K562 (cell line): Measurements from ENCODE around the gene VWA7. TPM values are rescaled to one million over a fixed set of nuclear protein-coding genes. Genes with fewer than 3 reads are reported as not detected.
A peak's percentile ranks its signal among the peaks of the same experiment; 100 is the strongest.

ENCODE experiments used
- CHD2 ChIP-seq: IDR thresholded peaks from 2 replicates; pipeline ENCODE4 v1.6.1; 2011; ENCODE audit warnings: low read depth, low read length
- CREM ChIP-seq: IDR thresholded peaks from 2 replicates; pipeline ENCODE4 v1.6.1; 2014; ENCODE audit warnings: antibody characterized with exemption, low read depth
- EWSR1 ChIP-seq: fragments of 450-650 bp; IDR thresholded peaks from 2 replicates; pipeline ENCODE4 v1.6.1; 2018; ENCODE audit warnings: borderline replicate concordance, mild to moderate bottlenecking, low read depth, moderate library complexity; ENCODE audit not compliant: partially characterized antibody
- FOXM1 ChIP-seq, 2 experiments: fragments of 450-650 bp in 1 of 2; sonication (generic) in 1 of 2; formaldehyde crosslinking in 1 of 2; IDR thresholded peaks; 2 replicates each; pipeline versions ENCODE4 v1.6.1 to v1.9.0; 2017 to 2022; ENCODE audit warnings: low read depth in 2 of 2, mild to moderate bottlenecking in 2 of 2, missing genetic modification reagents in 1 of 2, moderate library complexity in 1 of 2
- HEY1 ChIP-seq: fragments of 250-450 bp; sonication (Bioruptor Pico); IDR thresholded peaks from 2 replicates; pipeline ENCODE4 v1.5.0; 2020; ENCODE audit warnings: mild to moderate bottlenecking, moderate library complexity, borderline replicate concordance
- HNRNPK ChIP-seq: fragments of 200-400 bp; formaldehyde crosslinking; IDR thresholded peaks from one replicate; pipeline ENCODE4 v1.6.1; 2018; ENCODE audit warnings: mild to moderate bottlenecking, low read depth, low read length; ENCODE audit not compliant: poor library complexity, severe bottlenecking
- HOXB6 ChIP-seq: fragments of 250-450 bp; sonication (Bioruptor Pico); IDR thresholded peaks from 2 replicates; pipeline ENCODE4 v1.5.1; 2022; ENCODE audit warnings: mild to moderate bottlenecking, borderline replicate concordance
- JUNB ChIP-seq: fragments of 450-650 bp; formaldehyde crosslinking; conservative IDR thresholded peaks from 2 replicates; pipeline ENCODE4 v1.4.0; 2020; ENCODE audit warnings: mild to moderate bottlenecking
- NEUROD1 ChIP-seq: fragments of 150-350 bp; IDR thresholded peaks from 2 replicates; pipeline ENCODE4 v1.6.1; 2014; ENCODE audit warnings: borderline replicate concordance, low read length, low read depth; ENCODE audit not compliant: partially characterized antibody
- NFIX ChIP-seq: fragments of 250-450 bp; sonication (Bioruptor Pico); IDR thresholded peaks from 2 replicates; pipeline ENCODE4 v1.4.0; 2020; ENCODE audit warnings: low read depth, mild to moderate bottlenecking, moderate library complexity
- NFRKB ChIP-seq: fragments of 450-650 bp; IDR thresholded peaks from 2 replicates; pipeline ENCODE4 v1.6.1; 2016; ENCODE audit warnings: low read depth
- NR2C2 ChIP-seq, 2 experiments: fragments of 200-800 bp in 1 of 2; sonication (Bioruptor generic) in 1 of 2; sonication (generic) in 1 of 2; formaldehyde crosslinking in 1 of 2; IDR thresholded peaks; 2 replicates each; pipeline versions ENCODE4 v1.6.1 to v1.8.0; 2016 to 2022; ENCODE audit warnings: mild to moderate bottlenecking in 1 of 2, missing compliant biosample characterization in 1 of 2, missing genetic modification characterization in 1 of 2, missing genetic modification reagents in 1 of 2
- PHTF2 ChIP-seq: fragments of 250-450 bp; sonication (Bioruptor Pico); IDR thresholded peaks from 2 replicates; pipeline ENCODE4 v1.5.0; 2021; ENCODE audit warnings: mild to moderate bottlenecking
- PYGO2 ChIP-seq: fragments of 450-650 bp; IDR thresholded peaks from 2 replicates; pipeline ENCODE4 v1.6.1; 2016; ENCODE audit warnings: mild to moderate bottlenecking, missing genetic modification characterization, moderate library complexity, missing compliant biosample characterization
- RAD51 ChIP-seq: fragments of 450-650 bp; IDR thresholded peaks from 2 replicates; pipeline ENCODE4 v1.7.1; 2016; ENCODE audit warnings: low read depth, mild to moderate bottlenecking, borderline replicate concordance
- RBM22 ChIP-seq: fragments of 200-400 bp; formaldehyde crosslinking; IDR thresholded peaks from 2 replicates; pipeline ENCODE4 v1.6.1; 2018; ENCODE audit warnings: low read length, low read depth; ENCODE audit not compliant: poor library complexity, severe bottlenecking
- SMAD1 ChIP-seq: fragments of 150-350 bp; IDR thresholded peaks from 2 replicates; pipeline ENCODE4 v1.6.1; 2014; ENCODE audit warnings: low read length, low read depth; ENCODE audit not compliant: partially characterized antibody
- ZBTB26 ChIP-seq: fragments of 450-650 bp; formaldehyde crosslinking; IDR thresholded peaks from 2 replicates; pipeline ENCODE4 v1.4.0; 2022; ENCODE audit warnings: missing genetic modification characterization
- ZNF143 ChIP-seq: sonication (generic); formaldehyde crosslinking; IDR thresholded peaks from 2 replicates; pipeline ENCODE4 v1.9.0; 2022; ENCODE audit warnings: mild to moderate bottlenecking, missing genetic modification reagents
- ZNF449 ChIP-seq: fragments of 250-450 bp; sonication (Bioruptor Pico); IDR thresholded peaks from 2 replicates; pipeline ENCODE4 v1.8.0; 2022; ENCODE audit warnings: moderate library complexity, mild to moderate bottlenecking, inconsistent platforms
- ZZZ3 ChIP-seq: fragments of 450-650 bp; IDR thresholded peaks from 2 replicates; pipeline ENCODE4 v1.6.1; 2016; ENCODE audit warnings: antibody characterized with exemption, mild to moderate bottlenecking, moderate library complexity
- polyA plus RNA-seq, 8 experiments: library from polyadenylated mRNA; depleted of rRNA in 4 of 8; stranded (reverse) in 5 of 8; unstranded in 3 of 8; fragments of >200 nt; fragmentation: Nextera tagmentation in 2 of 8; fragmentation: Illumina TruSeq in 1 of 8; extraction: Ambion mirVana in 2 of 8; extraction: Trizol in 1 of 8; gene quantifications; 2 replicates each; pipeline versions ENCODE4 v1.2.1 to v1.2.3, GENCODE V29; 2011 to 2014; ENCODE audit warnings: inconsistent platforms in 1 of 8, missing spikeins in 1 of 8
- total RNA-seq, 7 experiments: library from RNA; depleted of rRNA in 6 of 7; stranded (reverse); fragments of >200 nt in 6 of 7; fragmentation: Illumina TruSeq in 2 of 7; extraction: Trizol in 2 of 7; gene quantifications; 2 replicates each; pipeline versions ENCODE4 v1.2.1 to v1.2.3, GENCODE V29; 2011 to 2021; ENCODE audit warnings: low replicate concordance in 1 of 7
- TF ChIP-seq, protein P1 (sequence below): fragments of 450-650 bp; formaldehyde crosslinking; IDR thresholded peaks from 2 replicates; pipeline ENCODE4 v1.4.0; 2020; ENCODE audit warnings: mild to moderate bottlenecking, moderate library complexity
- TF ChIP-seq, protein P2 (sequence below): fragments of 450-650 bp; formaldehyde crosslinking; IDR thresholded peaks from 2 replicates; pipeline ENCODE4 v1.4.0; 2022; ENCODE audit warnings: mild to moderate bottlenecking, moderate library complexity

Gene VWA7
- total and polyA plus RNA-seq, 9 of the 15 experiments (the other 6 are each of a cell fraction or from before 2014, with no cell fraction given): 0.18 to 2.9 (median 0.95) TPM

DNA sequence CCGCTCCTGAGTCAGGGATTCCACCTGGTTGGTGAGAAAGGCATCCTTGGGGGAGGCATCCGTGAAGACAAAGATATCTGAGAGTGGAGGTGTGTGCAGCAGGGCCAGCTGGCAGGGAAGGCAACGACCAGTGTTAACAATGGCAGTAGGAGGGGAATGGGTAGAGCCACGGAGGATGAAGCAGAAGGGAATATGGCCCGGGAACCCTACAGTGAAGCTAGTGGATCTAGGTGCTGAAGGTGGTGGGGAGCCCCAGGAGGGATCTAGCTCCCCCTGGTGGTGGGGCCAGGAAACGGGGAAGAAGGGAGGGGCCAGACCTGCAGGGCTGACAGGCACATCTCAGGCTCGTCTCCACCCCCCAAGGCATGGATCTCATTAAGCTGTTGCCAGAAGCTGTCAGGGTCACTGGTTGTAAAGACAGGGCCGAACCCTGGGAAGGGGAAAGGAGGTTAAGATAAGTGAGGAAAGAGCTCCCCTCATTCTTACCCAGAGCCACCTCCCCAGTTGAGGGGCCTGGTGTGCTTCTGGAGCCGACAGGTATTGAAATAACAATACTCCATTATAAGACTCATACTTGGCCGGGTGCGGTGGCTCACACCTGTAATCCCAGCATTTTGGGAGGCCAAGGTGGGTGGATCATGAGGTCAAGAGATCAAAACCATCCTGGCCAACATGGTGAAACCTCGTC is 7.3 kb downstream of the VWA7 start (continued):
- TF ChIP-seq NFIX: no peak
- TF ChIP-seq HNRNPK: no peak
- TF ChIP-seq EWSR1: no peak
- TF ChIP-seq SMAD1: peak; percentile 25
- TF ChIP-seq ZNF449 (CRISPR knock-in tag): no peak
- no peak for TF ChIP-seq ZNF143 (CRISPR knock-in tag)
- TF ChIP-seq HEY1 (CRISPR knock-in tag): no peak
- TF ChIP-seq ZZZ3: no peak
- TF ChIP-seq NEUROD1: peak; percentile 73
- TF ChIP-seq CHD2: no peak
- TF ChIP-seq, protein P1, sequence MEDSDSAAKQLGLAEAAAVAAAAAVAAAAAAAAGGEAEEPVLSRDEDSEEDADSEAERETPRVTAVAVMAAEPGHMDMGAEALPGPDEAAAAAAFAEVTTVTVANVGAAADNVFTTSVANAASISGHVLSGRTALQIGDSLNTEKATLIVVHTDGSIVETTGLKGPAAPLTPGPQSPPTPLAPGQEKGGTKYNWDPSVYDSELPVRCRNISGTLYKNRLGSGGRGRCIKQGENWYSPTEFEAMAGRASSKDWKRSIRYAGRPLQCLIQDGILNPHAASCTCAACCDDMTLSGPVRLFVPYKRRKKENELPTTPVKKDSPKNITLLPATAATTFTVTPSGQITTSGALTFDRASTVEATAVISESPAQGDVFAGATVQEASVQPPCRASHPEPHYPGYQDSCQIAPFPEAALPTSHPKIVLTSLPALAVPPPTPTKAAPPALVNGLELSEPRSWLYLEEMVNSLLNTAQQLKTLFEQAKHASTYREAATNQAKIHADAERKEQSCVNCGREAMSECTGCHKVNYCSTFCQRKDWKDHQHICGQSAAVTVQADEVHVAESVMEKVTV: peak; percentile 99
- no peak for TF ChIP-seq RAD51
- TF ChIP-seq CREM: peak; percentile 70
- TF ChIP-seq NR2C2 (CRISPR knock-in tag; IDR thresholded peaks at IDR 0.05): 0 out of 2 replicates have a peak, but pooled peaks have one; percentile 47
- TF ChIP-seq NR2C2 (tag; IDR thresholded peaks at IDR 0.05): no peak
- TF ChIP-seq PYGO2 (tag): no peak
- TF ChIP-seq RBM22: no peak
- TF ChIP-seq, protein P2, sequence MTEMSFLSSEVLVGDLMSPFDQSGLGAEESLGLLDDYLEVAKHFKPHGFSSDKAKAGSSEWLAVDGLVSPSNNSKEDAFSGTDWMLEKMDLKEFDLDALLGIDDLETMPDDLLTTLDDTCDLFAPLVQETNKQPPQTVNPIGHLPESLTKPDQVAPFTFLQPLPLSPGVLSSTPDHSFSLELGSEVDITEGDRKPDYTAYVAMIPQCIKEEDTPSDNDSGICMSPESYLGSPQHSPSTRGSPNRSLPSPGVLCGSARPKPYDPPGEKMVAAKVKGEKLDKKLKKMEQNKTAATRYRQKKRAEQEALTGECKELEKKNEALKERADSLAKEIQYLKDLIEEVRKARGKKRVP (CRISPR knock-in tag): no peak
- TF ChIP-seq FOXM1 (IDR thresholded peaks at IDR 0.05; ENCODE audit: low read depth): no peak
- peak; percentile 70; the same call in 1 of the 2 replicates for TF ChIP-seq FOXM1 (CRISPR knock-in tag; IDR thresholded peaks at IDR 0.05; ENCODE audit: low read depth)
- no peak for TF ChIP-seq PHTF2 (CRISPR knock-in tag)
- peak; percentile 78 for TF ChIP-seq ZBTB26 (CRISPR knock-in tag)
- no peak for TF ChIP-seq JUNB (CRISPR knock-in tag)
- no peak for TF ChIP-seq NFRKB
- no peak for TF ChIP-seq HOXB6 (CRISPR knock-in tag)
